Activated CD4-positive, alpha-beta T cell treated with anti-CD3 and anti-CD28 coated beads, Interleukin-2, amount 10 ng/mL, durations not matched to agents 24 days and 14 days (primary cell): Measurements from ENCODE around the gene RFTN1. TPM values are rescaled to one million over a fixed set of nuclear protein-coding genes. Genes with fewer than 3 reads are reported as not detected.

Source experiments
- DNase-seq: peaks from one replicate; pipeline ENCODE4 v3.0.0; 2022
- H3K27ac Mint-ChIP-seq: one replicate; pipeline ENCODE4 v1.8.0; 2022; ENCODE audit warnings: mild to moderate bottlenecking, mixed read lengths
- H3K27me3 Mint-ChIP-seq: one replicate; pipeline ENCODE4 v1.8.0; 2022; ENCODE audit warnings: mixed read lengths
- H3K36me3 Mint-ChIP-seq: one replicate; pipeline ENCODE4 v1.8.0; 2022; ENCODE audit warnings: low read depth, mild to moderate bottlenecking, mixed read lengths
- H3K4me1 Mint-ChIP-seq: one replicate; pipeline ENCODE4 v1.8.0; 2021; ENCODE audit warnings: mixed read lengths
- H3K4me3 Mint-ChIP-seq: one replicate; pipeline ENCODE4 v1.8.0; 2022; ENCODE audit warnings: mild to moderate bottlenecking, moderate library complexity, mixed read lengths
- H3K9me3 Mint-ChIP-seq: one replicate; pipeline ENCODE4 v1.8.0; 2021; ENCODE audit warnings: mixed read lengths
- intact Hi-C: fragments of 100-400 bp; cut with micrococcal nuclease; formaldehyde crosslinking; loops from one replicate; pipeline ENCODE4 v1.15.1; 2023
- total RNA-seq: library from RNA; stranded (reverse); gene quantifications from 2 replicates; pipeline ENCODE4 v1.2.3, GENCODE V29; 2022

The RFTN1 gene
- total RNA-seq, 1 donor from 2014 or later: 92.4 TPM

DNA sequence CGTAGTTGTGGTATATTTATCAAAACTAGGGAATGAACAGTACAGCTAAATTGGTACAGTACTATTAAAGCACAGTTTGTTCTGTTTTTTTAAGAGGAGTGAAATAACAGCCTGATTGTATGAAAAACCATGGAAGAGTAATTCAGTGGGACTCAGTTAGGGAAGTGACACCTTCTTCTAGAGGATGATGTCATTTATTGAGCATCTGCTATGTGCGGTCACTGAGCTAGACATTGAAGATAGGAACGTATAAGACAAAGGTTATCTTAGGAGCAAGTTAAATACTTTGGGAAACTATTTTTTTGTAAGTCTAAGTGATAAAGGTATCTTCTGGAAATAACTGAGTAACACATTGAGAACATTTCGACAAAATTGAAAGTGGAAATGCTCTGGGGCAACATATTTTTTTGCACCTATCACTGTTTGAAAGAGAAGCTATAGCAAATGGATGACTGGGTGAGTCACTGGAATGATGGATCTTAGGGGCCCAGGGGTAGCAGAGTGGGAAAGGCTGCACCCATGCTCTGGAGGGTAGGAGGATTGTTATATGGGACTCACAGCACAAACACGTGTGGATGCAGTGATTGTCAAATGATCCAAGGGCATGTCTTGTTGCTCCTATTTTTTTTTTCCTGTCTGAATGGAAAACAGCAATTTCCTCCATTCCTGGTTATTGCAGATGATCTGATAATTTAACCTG, 205.5 kb downstream of the RFTN1 start:
- Mint-ChIP-seq H3K36me3 (peaks cover 65% of the 10 kb centered on the region), H3K27ac (peak overlapping the region; percentile 57), H3K27me3 (no peaks in the 10 kb centered on the region), H3K4me1 (peaks cover 76% of the 10 kb centered on the region), H3K9me3 (peaks cover 6% of the 10 kb centered on the region), H3K4me3 (peak overlapping the region; percentile 41)
- DNase-seq: peak; percentile 62
- intact Hi-C loops: loop anchor here (1.0 to 10.0 kb wide), 5 partner anchors 17 to 577 kb away; partner anchors contain the start of genes PLCL2 and RFTN1

DNA sequence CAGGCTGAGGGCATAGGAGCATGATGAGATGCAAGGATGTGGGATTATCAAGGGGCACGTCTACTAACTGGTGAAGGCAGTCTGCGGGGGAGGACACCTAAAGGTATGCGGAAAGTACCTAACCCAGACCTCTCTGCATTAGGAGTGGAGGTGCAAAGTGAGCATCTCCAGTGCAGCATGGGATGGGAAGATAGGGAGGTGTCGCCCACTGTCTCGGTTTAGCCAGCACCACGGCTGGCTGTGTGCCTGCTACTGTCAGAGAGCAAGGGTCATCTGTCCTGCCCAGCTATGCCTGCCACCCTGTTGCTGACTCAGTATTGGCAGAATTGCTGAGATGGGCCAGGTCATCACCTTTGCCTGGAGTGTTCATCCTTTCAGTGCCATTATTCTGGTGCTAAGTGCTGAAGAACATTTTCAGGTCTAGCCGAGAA, 208.4 kb downstream of the RFTN1 start:
- H3K4me3 Mint-ChIP-seq: peak overlapping the region; percentile 76
- peak overlapping the region; percentile 86 for H3K27ac Mint-ChIP-seq
- no peaks in the 10 kb centered on the region for H3K27me3 Mint-ChIP-seq
- H3K4me1 Mint-ChIP-seq: peaks cover 85% of the 10 kb centered on the region
- peaks cover 6% of the 10 kb centered on the region for H3K9me3 Mint-ChIP-seq
- H3K36me3 Mint-ChIP-seq: peaks cover 66% of the 10 kb centered on the region
- intact Hi-C loops: loop anchor here (5.0 to 10.0 kb wide), 2 partner anchors 72 to 580 kb away; partner anchors contain the start of gene PLCL2
- DNase-seq: peak; percentile 81

DNA sequence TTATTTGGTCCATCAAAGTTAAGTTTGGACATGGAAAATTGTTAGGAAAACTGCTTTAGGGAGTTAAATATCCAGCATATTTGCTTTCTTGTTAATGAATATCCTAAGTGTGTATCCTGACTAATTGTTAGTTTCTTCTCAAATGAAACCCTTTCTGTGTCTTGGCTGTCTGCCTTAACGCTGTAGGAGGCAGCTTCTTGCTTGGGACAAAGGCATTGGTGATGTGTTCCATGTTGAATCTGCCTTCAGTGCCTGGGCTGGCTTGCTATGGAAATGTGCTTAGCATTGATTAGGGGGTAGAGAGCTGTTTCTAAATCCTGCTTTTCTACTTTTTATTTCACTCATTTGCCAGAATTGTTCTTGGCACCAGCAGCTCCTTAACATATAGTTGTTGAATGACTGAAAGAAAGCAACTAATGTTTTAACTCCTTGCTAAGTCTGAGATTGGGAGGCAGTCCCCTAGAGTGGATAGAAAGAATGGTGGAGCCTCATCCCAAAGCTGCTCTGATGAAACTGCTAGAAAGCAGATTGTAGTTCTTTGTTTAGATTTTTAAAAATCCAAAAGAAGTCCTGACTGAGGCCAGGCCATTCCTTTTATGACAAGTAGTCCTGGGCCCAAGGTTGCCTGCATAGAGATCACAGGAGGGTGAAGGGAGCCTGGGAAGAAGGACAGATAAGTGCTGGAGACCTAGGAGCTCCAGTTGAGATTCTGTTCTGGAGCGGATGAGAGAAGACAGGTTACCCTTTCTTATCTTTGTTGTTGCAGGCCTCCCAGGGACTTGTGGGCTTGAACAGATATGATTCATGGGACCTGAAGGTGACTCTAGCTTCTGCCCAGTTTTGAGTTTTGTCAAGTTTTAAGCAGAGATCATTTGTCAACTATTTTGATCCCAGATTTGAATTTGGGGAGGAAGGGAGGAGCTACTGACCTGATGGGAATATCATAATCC, 209.2 kb downstream of the RFTN1 start:
- Mint-ChIP-seq H3K27me3 (no peaks in the 10 kb centered on the region), H3K4me3 (peak overlapping the region; percentile 76), H3K36me3 (peaks cover 61% of the 10 kb centered on the region), H3K4me1 (peaks cover 85% of the 10 kb centered on the region), H3K27ac (peak overlapping the region; percentile 86), H3K9me3 (peaks cover 6% of the 10 kb centered on the region)
- DNase-seq: peak; percentile 69
- intact Hi-C loops: loop anchor here (5.0 to 10.0 kb wide), 5 partner anchors 37 to 580 kb away; partner anchors contain the start of genes ANKRD28, OXNAD1 and PLCL2

DNA sequence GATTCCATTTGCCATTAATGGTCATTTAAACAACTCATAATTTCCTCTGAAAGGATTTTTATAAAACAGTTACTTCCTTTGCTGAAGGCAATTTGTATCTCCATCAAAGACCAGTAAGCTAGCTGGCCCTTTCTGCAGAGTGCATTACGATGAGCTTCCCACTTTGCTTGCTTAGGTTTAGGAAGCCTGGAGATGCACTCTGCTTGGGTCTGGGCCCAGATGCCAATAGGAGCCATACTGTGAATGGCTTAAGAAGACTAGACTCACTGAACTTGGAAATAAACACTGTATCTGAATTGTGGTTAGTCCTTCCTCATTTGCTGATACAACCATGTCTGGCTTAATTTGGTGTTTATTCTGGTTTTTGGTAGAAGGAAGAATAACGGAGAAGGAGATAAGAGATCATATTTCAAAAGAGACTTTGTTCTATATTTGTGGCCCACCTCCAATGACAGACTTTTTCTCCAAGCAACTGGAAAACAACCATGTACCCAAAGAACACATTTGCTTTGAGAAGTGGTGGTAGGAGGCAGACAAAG, 210.4 kb downstream of the RFTN1 start:
- peaks cover 90% of the 10 kb centered on the region for H3K4me1 Mint-ChIP-seq
- H3K4me3 Mint-ChIP-seq: peak overlapping the region; percentile 86

DNA sequence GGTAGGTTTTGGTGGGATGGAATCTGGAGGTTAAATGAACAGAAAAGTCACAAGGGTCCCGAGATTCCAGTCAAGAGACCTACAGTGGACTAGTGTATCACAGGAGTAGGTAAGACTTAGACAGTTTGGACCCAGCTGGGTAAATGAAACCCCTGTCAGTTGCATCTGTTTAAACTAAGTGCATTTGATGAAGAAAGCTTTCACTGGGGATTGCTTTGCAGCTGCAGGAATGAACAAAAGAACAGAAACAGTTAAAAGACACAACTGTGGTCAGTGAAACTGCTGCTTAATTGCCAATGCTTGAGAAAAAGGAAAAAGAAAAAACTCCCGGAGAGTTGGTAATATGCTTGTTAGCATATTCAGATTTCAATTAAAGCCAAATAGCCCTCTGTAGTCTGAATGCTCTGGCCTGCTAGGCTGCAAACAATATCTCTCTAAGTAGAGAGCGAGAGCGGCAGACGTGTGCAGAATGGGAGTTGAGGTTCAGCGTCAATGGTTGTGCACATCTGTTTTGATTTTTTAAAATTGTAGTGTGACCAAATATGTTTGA, 211.3 kb downstream of the RFTN1 start:
- Mint-ChIP-seq H3K36me3 (peaks cover 67% of the 10 kb centered on the region), H3K4me3 (peak overlapping the region; percentile 86), H3K27me3 (no peaks in the 10 kb centered on the region), H3K27ac (peak overlapping the region; percentile 97), H3K4me1 (peaks cover 89% of the 10 kb centered on the region), H3K9me3 (peaks cover 3% of the 10 kb centered on the region)
- DNase-seq: peak; percentile 69
- intact Hi-C loops: loop anchor here (5.0 to 10.0 kb wide), 4 partner anchors 35 to 583 kb away; partner anchors contain the start of genes ANKRD28, OXNAD1 and PLCL2

More for the DNA sequence above, 210.4 kb downstream of the RFTN1 start:
- intact Hi-C loops: loop anchor here (5.0 to 10.0 kb wide), 4 partner anchors 36 to 582 kb away; partner anchors contain the start of genes ANKRD28, OXNAD1 and PLCL2
- Mint-ChIP-seq H3K27ac (peak overlapping the region; percentile 83), H3K27me3 (no peaks in the 10 kb centered on the region), H3K9me3 (peaks cover 6% of the 10 kb centered on the region), H3K36me3 (peaks cover 67% of the 10 kb centered on the region)
- DNase-seq: peak; percentile 61

DNA sequence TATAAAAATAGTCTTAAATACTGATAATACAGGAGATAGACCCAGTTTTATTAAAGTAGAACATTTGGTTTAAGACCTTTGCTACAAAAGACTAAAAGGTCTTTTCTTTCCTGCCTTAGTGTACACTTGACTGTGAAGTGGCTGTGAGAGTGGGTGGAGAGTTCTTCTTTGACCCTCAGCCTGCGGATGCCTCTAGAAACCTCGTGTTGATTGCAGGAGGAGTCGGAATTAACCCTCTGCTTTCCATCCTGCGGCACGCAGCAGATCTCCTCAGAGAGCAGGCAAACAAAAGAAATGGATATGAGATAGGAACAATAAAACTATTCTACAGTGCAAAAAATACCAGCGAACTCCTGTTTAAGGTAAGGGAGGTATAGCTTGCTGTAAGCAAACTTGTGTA, 212.0 kb downstream of the RFTN1 start:
- H3K36me3 Mint-ChIP-seq: peaks cover 68% of the 10 kb centered on the region
- intact Hi-C loops: loop anchor here (1.0 to 10.0 kb wide), 8 partner anchors 8 to 583 kb away; partner anchors contain the start of genes ANKRD28, OXNAD1 and PLCL2
- H3K4me1 Mint-ChIP-seq: peaks cover 85% of the 10 kb centered on the region
- no peaks in the 10 kb centered on the region for H3K9me3 Mint-ChIP-seq
- peak; percentile 84 for DNase-seq
- no peaks in the 10 kb centered on the region for H3K27me3 Mint-ChIP-seq
- H3K4me3 Mint-ChIP-seq: peak overlapping the region; percentile 86
- H3K27ac Mint-ChIP-seq: peak overlapping the region; percentile 97

DNA sequence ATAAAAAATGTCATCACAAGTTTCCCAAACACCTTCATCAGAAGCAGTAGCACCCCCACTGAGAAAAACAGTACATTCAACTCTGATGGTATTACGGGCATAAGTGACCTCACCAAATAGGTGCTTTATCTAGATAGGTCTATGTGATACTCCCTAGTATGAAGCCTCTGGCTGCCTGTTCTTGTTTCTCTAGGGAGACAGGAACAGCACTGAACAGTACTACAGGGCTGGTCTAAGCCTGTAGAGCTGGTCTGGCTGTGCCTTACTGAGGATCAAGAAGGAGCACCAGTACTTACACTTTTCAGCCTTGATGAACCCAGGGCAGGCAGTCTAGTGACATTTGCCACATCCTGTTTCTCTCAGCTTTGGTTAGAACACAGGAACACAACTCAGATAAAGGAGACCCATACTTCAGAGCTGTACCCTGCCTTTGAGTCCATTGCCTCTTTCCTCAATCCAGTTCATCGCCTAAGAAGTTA, 212.6 kb downstream of the RFTN1 start:
- peaks cover 70% of the 10 kb centered on the region for H3K36me3 Mint-ChIP-seq
- no peaks in the 10 kb centered on the region for H3K9me3 Mint-ChIP-seq
- DNase-seq: peak; percentile 90
- peak overlapping the region; percentile 97 for H3K27ac Mint-ChIP-seq
- intact Hi-C loops: loop anchor here (1.0 to 10.0 kb wide), 8 partner anchors 8 to 584 kb away; partner anchors contain the start of genes ANKRD28, OXNAD1 and PLCL2
- peaks cover 83% of the 10 kb centered on the region for H3K4me1 Mint-ChIP-seq
- H3K27me3 Mint-ChIP-seq: no peaks in the 10 kb centered on the region
- H3K4me3 Mint-ChIP-seq: peak overlapping the region; percentile 86

DNA sequence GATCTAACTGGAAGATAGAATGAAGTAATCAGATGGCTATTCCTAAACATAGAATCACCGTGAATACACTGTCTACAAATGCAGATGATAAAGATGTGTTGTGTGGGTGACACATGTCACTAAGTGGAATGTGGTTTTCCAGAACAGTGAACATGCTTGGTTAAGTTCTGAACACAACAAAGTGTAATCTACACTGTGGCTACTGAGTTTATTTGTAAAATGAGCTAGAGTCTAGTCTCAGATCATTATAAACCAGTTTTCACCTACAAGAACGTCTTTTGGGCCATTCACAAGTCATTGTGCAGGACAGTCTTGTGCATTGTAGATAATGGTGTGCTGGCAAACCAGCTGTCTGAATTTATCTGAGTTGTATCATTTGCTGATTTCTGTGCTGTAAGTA, 213.2 kb downstream of the RFTN1 start:
- Mint-ChIP-seq H3K4me1 (peaks cover 83% of the 10 kb centered on the region), H3K9me3 (no peaks in the 10 kb centered on the region), H3K4me3 (peak overlapping the region; percentile 86), H3K27ac (peak overlapping the region; percentile 97), H3K36me3 (peaks cover 71% of the 10 kb centered on the region), H3K27me3 (no peaks in the 10 kb centered on the region)
- intact Hi-C loops: loop anchor here (2.0 to 10.0 kb wide), 5 partner anchors 14 to 584 kb away; partner anchors contain the start of genes ANKRD28, OXNAD1 and PLCL2
- DNase-seq: peak; percentile 66

DNA sequence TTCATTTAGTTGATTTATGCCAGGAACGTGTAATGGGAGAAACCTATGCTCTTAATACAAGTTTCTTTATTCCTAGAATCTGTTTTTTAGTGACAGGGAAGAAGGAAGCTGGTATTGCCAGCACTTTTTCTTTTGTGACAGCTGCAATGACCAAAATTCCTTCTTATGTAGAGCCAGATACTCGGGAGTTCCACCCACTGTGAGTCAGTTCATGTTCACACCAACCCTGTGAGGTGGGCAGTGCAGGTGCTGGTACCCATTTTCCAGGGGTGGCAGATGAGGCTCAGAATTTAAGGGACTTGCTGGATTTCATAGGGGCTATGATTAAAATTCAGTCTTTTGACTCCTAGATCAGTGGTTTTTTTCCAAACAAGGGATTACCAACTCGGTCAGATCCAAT, 213.8 kb downstream of the RFTN1 start:
- peak overlapping the region; percentile 97 for H3K27ac Mint-ChIP-seq
- no peaks in the 10 kb centered on the region for H3K9me3 Mint-ChIP-seq
- peak overlapping the region; percentile 86 for H3K4me3 Mint-ChIP-seq
- DNase-seq: peak; percentile 60
- H3K27me3 Mint-ChIP-seq: no peaks in the 10 kb centered on the region
- intact Hi-C loops: loop anchor here (2.0 to 10.0 kb wide), 6 partner anchors 13 to 725 kb away; partner anchors contain the start of genes ANKRD28, OXNAD1 and PLCL2
- H3K36me3 Mint-ChIP-seq: peaks cover 68% of the 10 kb centered on the region
- peaks cover 80% of the 10 kb centered on the region for H3K4me1 Mint-ChIP-seq

DNA sequence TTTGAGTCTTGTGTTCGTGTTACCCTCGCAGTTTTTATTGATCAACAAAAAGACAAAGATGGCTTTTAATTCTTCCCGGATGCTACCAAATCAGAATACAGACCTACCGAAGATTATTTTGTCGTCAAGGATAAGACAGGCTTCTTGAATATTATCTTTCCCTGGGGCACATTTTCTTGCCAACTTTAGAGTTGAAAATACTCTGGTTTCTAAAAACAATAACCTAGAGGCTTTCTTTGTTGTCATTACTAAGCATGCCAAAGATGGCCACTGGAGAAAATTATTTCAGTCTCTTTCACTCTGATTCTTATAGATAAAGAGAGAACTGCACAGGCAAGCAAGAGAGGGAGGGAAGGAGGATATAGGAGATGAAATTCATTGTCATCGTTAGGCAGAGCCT, 214.6 kb downstream of the RFTN1 start:
- Mint-ChIP-seq H3K4me3 (peak overlapping the region; percentile 62), H3K36me3 (peaks cover 65% of the 10 kb centered on the region), H3K27ac (peak overlapping the region; percentile 84), H3K27me3 (no peaks in the 10 kb centered on the region), H3K9me3 (no peaks in the 10 kb centered on the region), H3K4me1 (peaks cover 75% of the 10 kb centered on the region)
- no peak for DNase-seq
- intact Hi-C loops: loop anchor here (10.0 kb wide), 1 partner anchor 726 kb away; no protein-coding TSS in a partner anchor

DNA sequence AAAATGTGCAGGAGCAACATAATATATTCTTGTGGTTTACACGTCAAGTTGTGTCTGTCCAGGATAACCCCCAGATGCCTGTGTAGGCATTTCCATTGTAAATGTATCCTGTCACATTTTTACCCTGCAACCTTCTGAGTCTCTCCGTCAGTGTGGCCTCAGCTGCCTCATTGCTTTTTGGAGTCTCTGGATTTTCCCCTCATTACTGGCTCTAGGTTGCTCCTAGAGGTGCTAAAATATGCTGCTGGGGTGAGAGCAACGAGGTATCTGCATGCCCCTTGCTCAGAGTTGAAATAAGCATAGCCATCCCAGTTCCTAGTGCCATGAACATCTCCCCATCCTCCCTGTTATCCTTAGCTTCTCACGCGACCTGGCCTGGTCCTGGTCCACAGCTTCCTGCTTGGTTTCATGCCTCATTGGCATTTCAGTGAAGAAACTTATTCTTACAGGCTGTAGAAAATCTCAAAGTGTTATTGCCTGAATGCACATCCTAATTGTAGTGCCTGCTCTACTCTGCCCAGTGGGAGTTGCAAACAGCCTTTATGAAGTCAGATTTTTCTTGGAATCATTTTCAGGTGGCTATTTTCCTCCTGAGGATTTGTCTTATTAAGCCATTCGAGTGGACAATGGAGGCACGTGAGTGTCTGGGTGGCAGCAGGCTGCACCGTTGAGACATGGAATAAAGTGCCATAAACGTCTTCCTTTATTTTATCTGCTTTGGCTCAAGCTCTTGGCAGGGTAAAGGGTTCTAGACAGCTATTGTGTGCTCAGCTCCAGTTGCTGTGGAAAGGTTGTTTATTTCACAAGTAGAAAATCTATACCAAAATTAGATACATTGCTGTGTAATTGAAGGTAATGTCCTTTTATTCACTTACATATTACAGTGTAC, 215.3 kb downstream of the RFTN1 start:
- intact Hi-C loops: loop anchor here (10.0 kb wide), 1 partner anchor 727 kb away; no protein-coding TSS in a partner anchor
- Mint-ChIP-seq H3K4me1 (peaks cover 75% of the 10 kb centered on the region), H3K36me3 (peaks cover 69% of the 10 kb centered on the region), H3K27ac (peak overlapping the region; percentile 84), H3K27me3 (no peaks in the 10 kb centered on the region), H3K9me3 (no peaks in the 10 kb centered on the region), H3K4me3 (peak overlapping the region; percentile 62)
- DNase-seq: peak; percentile 60
